ENCODE data around the gene MAPK1. TPM values are rescaled to one million over a fixed set of nuclear protein-coding genes. Genes with fewer than 3 reads are reported as not detected.

MAPK1 gene
- total RNA-seq, 1 experiment from 2014 or later = 90.3 TPM

GRCh38 chr22:21779444-21779843 lies 88.0 kb downstream of the MAPK1 start:
- WGBS (ENCODE audit: extremely low coverage, insufficient read length, low lambda C conversion rate) = no CpG with 5 or more reads among the region's 2 CpGs
- Histone ChIP-seq H3K79me1 (ENCODE audit: insufficient read depth, low read depth, low read length, poor library complexity, severe bottlenecking) (no peaks in the 10 kb centered on the region), H4K20me1 (ENCODE audit: control insufficient read depth, insufficient read depth, insufficient read length) (no peaks in the 10 kb centered on the region), H2AK5ac (ENCODE audit: insufficient read length, low read length) (no peak overlapping the region), H2BK5ac (ENCODE audit: insufficient read length, low read length) (no peak overlapping the region), H4K5ac (ENCODE audit: insufficient read length, low read depth, low read length) (no peak overlapping the region), H3K18ac (ENCODE audit: insufficient read length, low read depth, low read length) (no peak overlapping the region), H3K9me3 (ENCODE audit: control insufficient read depth, low read depth, low read length) (no peaks in the 10 kb centered on the region), H2BK20ac (ENCODE audit: low read depth, low read length, poor library complexity, severe bottlenecking) (no peak overlapping the region), H3K27ac (ENCODE audit: insufficient read length, low read depth, low read length) (no peak overlapping the region), H3K23me2 (ENCODE audit: insufficient read length, low read depth, low read length, poor library complexity, severe bottlenecking) (no peaks in the 10 kb centered on the region), H2AFZ (ENCODE audit: low read length) (no peak overlapping the region), H3K9ac (ENCODE audit: extremely low read depth, insufficient read length, low read length) (no peak overlapping the region), H3K27me3 (ENCODE audit: insufficient read depth, low read length) (no peaks in the 10 kb centered on the region), H3K14ac (ENCODE audit: insufficient read depth, low read length) (no peak overlapping the region), H3K4me1 (ENCODE audit: insufficient read depth, low read length) (no peaks in the 10 kb centered on the region), H3K79me2 (ENCODE audit: insufficient read depth, low read length) (no peaks in the 10 kb centered on the region), H2BK120ac (ENCODE audit: low read depth, low read length, poor library complexity, severe bottlenecking) (no peak overlapping the region), H3K23ac (ENCODE audit: insufficient read length, low read depth, low read length) (no peak overlapping the region), H3K56ac (ENCODE audit: insufficient read length, low read depth, low read length) (no peak overlapping the region), H4K91ac (ENCODE audit: insufficient read length, low read depth, low read length) (no peak overlapping the region), H3K4ac (ENCODE audit: low read depth, low read length) (no peak overlapping the region), H3T11ph (ENCODE audit: low read length) (no peak overlapping the region), H2BK12ac (ENCODE audit: insufficient read length, low read depth, low read length) (no peak overlapping the region), H2BK15ac (ENCODE audit: low read depth, low read length) (no peak overlapping the region), H4K8ac (replicated peaks; ENCODE audit: insufficient read length, low read depth, low read length) (no peak overlapping the region), H3K4me2 (ENCODE audit: insufficient read depth, insufficient read length, low read length) (no peak overlapping the region)
- TF ChIP-seq CTCF (conservative IDR thresholded peaks at IDR 0.05) = no peak
- H3K4me3 Mint-ChIP-seq = no peak overlapping the region
- H3K4me1 Mint-ChIP-seq = no peaks in the 10 kb centered on the region
- no peaks in the 10 kb centered on the region for H3K9me3 Mint-ChIP-seq
- no peaks in the 10 kb centered on the region for H3K27me3 Mint-ChIP-seq (ENCODE audit: low read depth)
- DNase-seq = no peak
- H3K36me3 Mint-ChIP-seq (ENCODE audit: insufficient read depth in 1 of 3, low read depth in 3 of 3) = peaks cover 8 to 41% (median 21%) of the 10 kb centered on the region in 3 experiments; a peak in 6 of 7 replicates
- H3K27ac Mint-ChIP-seq = no peak overlapping the region

Data from H9 (cell line).